HG02588 (cell line): ENCODE results near the gene FOXP2.

Source experiments
- ATAC-seq: cut with Tn5 transposase; IDR thresholded peaks from one replicate; pipeline ENCODE4 v1.9.1; 2021; ENCODE audit warnings: mild to moderate bottlenecking, moderate library complexity; ENCODE audit not compliant: unreplicated experiment

Gene FOXP2

GRCh38 chr7:114649689-114650088 is 235.1 kb downstream of the FOXP2 start:
- no peak for ATAC-seq

GRCh38 chr7:114650491-114650890 is 235.9 kb downstream of the FOXP2 start:
- ATAC-seq: no peak

DNA sequence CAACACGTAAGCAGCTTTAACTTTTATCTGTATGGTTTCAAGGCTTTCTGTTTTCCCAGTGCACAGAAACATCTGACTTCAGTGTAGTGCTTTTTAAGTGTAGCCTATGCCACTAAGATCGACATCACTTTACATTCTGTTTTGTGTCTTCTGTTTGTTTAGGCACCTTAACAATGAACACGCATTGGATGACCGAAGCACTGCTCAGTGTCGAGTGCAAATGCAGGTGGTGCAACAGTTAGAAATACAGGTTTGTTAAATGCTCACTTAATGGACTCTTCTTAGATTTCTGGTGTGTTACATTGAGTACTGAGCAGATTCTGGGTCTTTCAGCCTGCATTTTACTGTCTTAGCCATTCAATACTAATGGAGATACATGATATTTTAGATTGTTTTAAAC is 237.4 kb downstream of the FOXP2 start:
- no peak for ATAC-seq

DNA sequence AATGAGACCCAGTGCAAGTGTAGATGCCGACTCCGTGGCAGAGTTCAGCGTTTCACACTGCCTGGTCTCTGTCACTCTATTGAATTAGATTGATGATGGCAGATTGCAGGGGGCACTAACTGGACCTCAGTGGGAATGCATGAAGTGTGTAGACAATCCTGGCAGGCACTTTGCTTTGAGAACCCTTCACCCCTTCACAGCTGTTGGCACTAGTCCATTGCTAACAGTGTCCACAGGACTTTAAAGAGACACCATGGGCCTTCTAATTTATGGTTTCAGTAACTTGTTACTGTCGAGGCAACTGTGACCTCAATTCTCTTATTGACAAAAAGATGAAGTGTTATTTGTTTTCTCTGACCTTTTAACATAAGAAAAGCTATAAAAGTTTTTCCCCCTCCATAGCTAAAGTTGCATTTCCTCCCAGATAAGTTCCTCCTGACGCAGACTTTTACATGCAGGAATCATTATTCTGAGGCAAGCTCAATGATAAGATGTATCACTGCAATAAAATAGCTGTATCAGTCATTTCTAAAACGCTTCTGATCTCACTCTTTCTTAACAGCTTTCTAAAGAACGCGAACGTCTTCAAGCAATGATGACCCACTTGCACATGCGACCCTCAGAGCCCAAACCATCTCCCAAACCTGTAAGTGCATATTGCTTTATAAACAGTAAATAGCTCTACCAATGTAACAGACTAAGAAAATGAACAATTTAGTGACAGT is 238.9 kb downstream of the FOXP2 start:
- ATAC-seq: no peak

- ATAC-seq: no peak
These were observed 241.9 kb downstream of the FOXP2 start for GRCh38 chr7:114656466-114656865.

DNA sequence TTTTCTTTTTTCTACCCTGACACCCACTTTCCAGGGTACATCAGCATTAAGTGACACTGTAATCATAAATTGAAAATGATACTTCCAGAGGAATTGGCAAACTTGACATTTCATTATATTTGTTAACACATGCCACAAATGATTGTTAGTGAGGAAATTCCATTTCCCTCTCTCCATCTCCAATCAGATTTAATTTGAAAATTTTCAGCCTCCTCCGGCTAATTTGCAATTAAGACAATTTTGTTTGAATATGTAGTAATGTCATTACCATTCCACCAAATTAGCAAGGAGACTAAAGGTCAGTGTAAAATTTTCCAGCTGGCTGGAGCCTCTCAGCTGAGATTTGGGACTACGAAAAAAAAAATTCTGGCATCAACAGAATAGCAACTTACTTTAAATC is 242.7 kb downstream of the FOXP2 start:
- no peak for ATAC-seq

- no peak for ATAC-seq
These were observed 243.6 kb downstream of the FOXP2 start for GRCh38 chr7:114658216-114658615.

GRCh38 chr7:114659409-114660125 is 245.0 kb downstream of the FOXP2 start:
- no peak for ATAC-seq

- no peak for ATAC-seq
These were observed 245.5 kb downstream of the FOXP2 start for GRCh38 chr7:114660126-114660486.

- no peak for ATAC-seq
These were observed 246.1 kb downstream of the FOXP2 start for GRCh38 chr7:114660753-114661152.

DNA sequence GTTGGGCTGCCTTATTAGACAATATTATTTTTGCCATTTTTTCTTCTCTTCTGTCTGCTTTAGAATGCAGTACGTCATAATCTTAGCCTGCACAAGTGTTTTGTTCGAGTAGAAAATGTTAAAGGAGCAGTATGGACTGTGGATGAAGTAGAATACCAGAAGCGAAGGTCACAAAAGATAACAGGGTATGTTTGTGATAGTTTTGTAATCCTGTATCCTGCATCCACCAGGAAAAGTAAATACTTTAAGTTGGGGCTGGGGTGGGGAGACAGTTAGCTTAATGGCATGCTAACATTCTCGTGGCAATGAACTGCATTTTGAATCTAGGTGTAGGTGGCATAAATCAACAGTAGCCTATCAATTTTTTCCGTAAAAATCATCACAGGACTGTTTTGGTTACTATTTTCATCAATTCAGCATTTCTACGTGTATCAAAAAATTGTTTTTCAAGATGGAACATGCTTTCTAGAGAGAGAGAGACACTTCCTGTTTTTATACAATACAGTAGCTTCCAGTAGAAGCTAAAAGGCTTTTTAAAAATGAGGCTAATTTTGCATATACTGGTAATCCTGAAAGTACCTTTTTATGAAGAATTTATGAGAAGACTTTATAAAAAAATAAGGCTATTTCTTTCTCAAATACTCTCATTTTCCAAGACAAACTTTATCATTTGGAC is 247.5 kb downstream of the FOXP2 start:
- ATAC-seq: no peak

GRCh38 chr7:114663502-114663901 is 248.9 kb downstream of the FOXP2 start:
- ATAC-seq: no peak

- no peak for ATAC-seq
These were observed 256.1 kb downstream of the FOXP2 start for GRCh38 chr7:114670676-114671075.

GRCh38 chr7:114671563-114672123 is 257.0 kb downstream of the FOXP2 start:
- ATAC-seq: no peak

GRCh38 chr7:114678116-114678515 is 263.5 kb downstream of the FOXP2 start:
- no peak for ATAC-seq

DNA sequence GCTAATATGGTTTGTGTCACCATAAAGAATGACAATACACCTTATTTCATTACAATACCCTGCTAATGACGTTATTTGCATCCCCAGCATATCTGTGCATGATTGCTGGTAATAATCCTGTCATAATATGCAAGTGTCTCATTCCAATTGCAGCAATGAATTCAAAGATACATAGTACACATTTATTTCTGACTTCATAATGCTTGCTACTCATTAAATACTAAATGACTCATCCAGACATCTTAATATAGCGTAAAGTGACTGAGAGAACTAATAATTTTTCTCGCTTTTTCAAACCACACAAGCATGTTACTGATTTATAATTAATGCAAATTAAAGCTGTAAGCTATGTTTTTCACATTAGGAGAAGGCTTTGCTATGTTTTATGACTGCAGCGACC is 272.6 kb downstream of the FOXP2 start:
- ATAC-seq: no peak

DNA sequence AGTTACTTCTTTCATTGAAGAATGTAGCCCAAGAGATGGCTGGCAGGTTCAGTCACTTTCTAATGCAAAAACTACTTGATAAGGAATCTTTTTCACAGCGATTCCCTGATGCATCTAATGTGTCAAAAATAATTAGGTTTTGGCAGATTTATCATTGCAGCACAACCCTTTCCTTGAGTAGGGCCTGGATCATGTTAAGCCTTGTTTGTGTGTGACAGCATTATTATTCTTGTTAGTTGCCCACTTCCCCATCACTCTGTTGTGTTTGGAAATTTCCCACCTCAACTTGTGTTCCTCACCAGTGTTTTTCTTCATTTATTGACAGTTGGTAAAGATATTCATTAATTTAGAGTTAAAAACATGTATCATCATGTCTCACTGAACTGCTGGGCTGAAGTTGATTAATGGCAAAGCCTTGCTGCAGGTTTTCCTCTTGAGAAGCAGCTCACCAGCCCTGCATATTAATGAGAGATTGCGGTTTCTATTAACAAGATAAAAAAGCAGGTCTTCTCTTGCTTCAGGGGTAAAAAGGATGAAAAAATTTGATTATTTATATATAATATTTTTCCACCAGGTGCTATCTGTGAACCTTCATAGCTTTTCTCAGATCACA is 273.9 kb downstream of the FOXP2 start:
- no peak for ATAC-seq

DNA sequence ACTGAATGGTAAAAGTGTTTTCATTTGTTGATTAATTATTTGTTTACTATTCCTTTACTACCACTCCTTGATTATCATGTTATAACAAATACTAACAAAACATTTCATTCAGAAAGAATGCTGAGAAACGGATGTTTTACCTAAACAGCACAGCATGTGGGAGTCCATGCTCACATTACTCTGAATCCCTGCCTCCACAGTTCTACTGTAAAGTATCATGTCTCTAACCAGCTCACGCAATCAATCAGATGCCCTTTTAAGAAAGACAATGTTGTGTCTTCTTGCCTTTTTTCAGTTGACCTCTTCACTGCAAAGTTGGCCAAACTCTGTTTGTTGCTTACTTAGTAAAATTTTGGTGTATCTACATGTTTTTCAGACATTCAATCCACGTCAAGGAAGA is 274.8 kb downstream of the FOXP2 start:
- no peak for ATAC-seq

GRCh38 chr7:114691605-114692004 is 277.0 kb downstream of the FOXP2 start:
- ATAC-seq: no peak

- ATAC-seq: no peak
These were observed 280.6 kb downstream of the FOXP2 start for GRCh38 chr7:114695182-114695581.

DNA sequence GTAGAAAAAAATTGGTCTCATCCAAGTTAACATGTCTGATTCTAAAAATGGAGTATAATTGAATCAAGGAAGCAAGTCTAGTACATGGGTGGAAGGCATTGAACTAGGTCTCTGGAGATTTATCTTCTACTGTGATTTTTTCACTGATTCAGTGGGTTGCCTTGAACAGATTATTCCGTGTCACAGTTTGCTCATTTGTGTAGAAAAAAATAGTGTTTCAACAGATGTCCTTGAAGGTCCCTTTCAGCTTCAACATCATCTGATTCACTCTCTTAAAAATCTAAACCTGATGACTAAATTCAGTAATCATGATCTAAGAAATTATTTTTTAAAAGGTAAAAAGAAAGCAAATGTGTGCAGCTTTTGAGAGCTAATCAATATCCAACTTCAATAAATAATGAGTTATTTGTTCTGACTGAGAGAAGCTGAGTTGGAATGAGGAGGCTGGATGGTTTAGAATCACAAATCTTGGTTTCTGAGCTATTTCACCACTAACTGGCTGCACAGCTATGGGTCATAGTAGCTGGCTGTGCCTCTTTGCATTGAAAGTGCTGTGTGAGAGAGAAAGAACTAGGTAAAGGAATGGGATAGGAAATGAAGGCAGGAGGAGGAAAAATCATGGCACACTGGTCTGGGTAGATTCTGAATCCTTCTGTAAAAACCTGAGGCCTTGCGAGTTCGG is 285.8 kb downstream of the FOXP2 start:
- ATAC-seq: no peak
